Erythroblast (primary cell): ENCODE measurements around the gene P2RX3.

ENCODE experiments used
- GATA1 ChIP-seq: IDR thresholded peaks from 2 replicates; pipeline ENCODE4 v1.6.1; 2011; ENCODE audit warnings: low read depth, mild to moderate bottlenecking, control low read depth, low read length, moderate library complexity
- POLR2A ChIP-seq: IDR thresholded peaks from 2 replicates; pipeline ENCODE4 v1.6.1; 2011; ENCODE audit warnings: mild to moderate bottlenecking, low read length

- no peak for TF ChIP-seq POLR2A
- TF ChIP-seq GATA1, result no peak
These were observed 69.9 kb downstream of the P2RX3 start for GRCh38 chr11:57407941-57408475.
